Measurements from ENCODE around the gene VPS29.

The VPS29 gene

GRCh38 chr12:110444455-110444854 is 57.5 kb downstream of the VPS29 start:
- DNase-seq (ENCODE audit: low read depth) = no peak
- TF ChIP-seq, protein P1, sequence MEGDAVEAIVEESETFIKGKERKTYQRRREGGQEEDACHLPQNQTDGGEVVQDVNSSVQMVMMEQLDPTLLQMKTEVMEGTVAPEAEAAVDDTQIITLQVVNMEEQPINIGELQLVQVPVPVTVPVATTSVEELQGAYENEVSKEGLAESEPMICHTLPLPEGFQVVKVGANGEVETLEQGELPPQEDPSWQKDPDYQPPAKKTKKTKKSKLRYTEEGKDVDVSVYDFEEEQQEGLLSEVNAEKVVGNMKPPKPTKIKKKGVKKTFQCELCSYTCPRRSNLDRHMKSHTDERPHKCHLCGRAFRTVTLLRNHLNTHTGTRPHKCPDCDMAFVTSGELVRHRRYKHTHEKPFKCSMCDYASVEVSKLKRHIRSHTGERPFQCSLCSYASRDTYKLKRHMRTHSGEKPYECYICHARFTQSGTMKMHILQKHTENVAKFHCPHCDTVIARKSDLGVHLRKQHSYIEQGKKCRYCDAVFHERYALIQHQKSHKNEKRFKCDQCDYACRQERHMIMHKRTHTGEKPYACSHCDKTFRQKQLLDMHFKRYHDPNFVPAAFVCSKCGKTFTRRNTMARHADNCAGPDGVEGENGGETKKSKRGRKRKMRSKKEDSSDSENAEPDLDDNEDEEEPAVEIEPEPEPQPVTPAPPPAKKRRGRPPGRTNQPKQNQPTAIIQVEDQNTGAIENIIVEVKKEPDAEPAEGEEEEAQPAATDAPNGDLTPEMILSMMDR (IDR thresholded peaks at IDR 0.05; ENCODE audit: insufficient read depth, low read depth, low read length, missing control alignments) = no peak
- no peak overlapping the region for H3K4me3 ChIP-seq (ENCODE audit: low read depth, low read length)

Measured in GM12865 (cell line).